ENCODE results near the gene CPT1B. TPM values are rescaled to one million over a fixed set of nuclear protein-coding genes. Genes with fewer than 3 reads are reported as not detected.
"Not testable (repeated sequence)": the region's sequence is repeated elsewhere in the genome, so short reads cannot be mapped to it uniquely, and the experiment has no call there.

CPT1B gene
- total RNA-seq, 6 donors from 2014 or later, result 7.3 to 54.5 (median 19.4) TPM

- Histone ChIP-seq H3K27me3 (no peaks in the 10 kb centered on the region), H3K4me1 (peaks cover 46 to 58% (median 55%) of the 10 kb centered on the region in 4 donors), H3K27ac (peak overlapping the region; percentile 94 to 98 (median 96)), H3K36me3 (no peaks in the 10 kb centered on the region), H3K4me3 (no peak overlapping the region), H3K9me3 (no peaks in the 10 kb centered on the region)
- WGBS, 2 donors, result 82 to 89% methylated on average over 13 of the region's 13 CpGs
- ATAC-seq (ENCODE audit: low FRiP score in 2 of 2), result no peak
- DNase-seq, result no peak
- TF ChIP-seq EP300 (IDR thresholded peaks at IDR 0.05), result no peak
- no peak for TF ChIP-seq CTCF (IDR thresholded peaks at IDR 0.05)
- no peak for TF ChIP-seq POLR2AphosphoS5 (IDR thresholded peaks at IDR 0.05)
- TF ChIP-seq POLR2A (IDR thresholded peaks at IDR 0.05), result no peak
Observed at GRCh38 chr22:50537765-50538164, 40.5 kb downstream of the CPT1B start.

- Histone ChIP-seq H3K4me3 (no peak overlapping the region), H3K27me3 (no peaks in the 10 kb centered on the region), H3K9me3 (no peaks in the 10 kb centered on the region), H3K27ac (no peak overlapping the region), H3K36me3 (no peaks in the 10 kb centered on the region), H3K4me1 (peaks cover 45 to 64% (median 56%) of the 10 kb centered on the region in 4 donors)
- no peak for ATAC-seq (ENCODE audit: low FRiP score in 2 of 2)
- no peak for TF ChIP-seq POLR2AphosphoS5 (IDR thresholded peaks at IDR 0.05)
- no peak for TF ChIP-seq EP300 (IDR thresholded peaks at IDR 0.05)
- no peak for TF ChIP-seq CTCF (IDR thresholded peaks at IDR 0.05)
- TF ChIP-seq POLR2A (IDR thresholded peaks at IDR 0.05), result no peak
- 79 to 84% methylated on average over 3 of the region's 3 CpGs for WGBS, 2 donors
- no peak for DNase-seq
Observed at GRCh38 chr22:50536226-50536625, 42.0 kb downstream of the CPT1B start.

- Histone ChIP-seq H3K4me3 (no peak overlapping the region), H3K27me3 (no peaks in the 10 kb centered on the region), H3K36me3 (no peaks in the 10 kb centered on the region), H3K9me3 (no peaks in the 10 kb centered on the region), H3K27ac (peak overlapping the region; percentile 69 to 99 (median 97)), H3K4me1 (peaks cover 44 to 73% (median 52%) of the 10 kb centered on the region in 4 donors)
- TF ChIP-seq POLR2AphosphoS5 (IDR thresholded peaks at IDR 0.05) (no peak), CTCF (IDR thresholded peaks at IDR 0.05) (no peak), POLR2A (IDR thresholded peaks at IDR 0.05) (no peak), EP300 (IDR thresholded peaks at IDR 0.05) (no peak)
- no peak for ATAC-seq (ENCODE audit: low FRiP score in 2 of 2)
- WGBS, 2 donors, result 79% methylated on average over 8 of the region's 8 CpGs
- DNase-seq, result no peak
Observed at GRCh38 chr22:50535113-50535512, 43.1 kb downstream of the CPT1B start.

- H3K27ac ChIP-seq, result peak overlapping the region; percentile 97 to 100 (median 98)
- ATAC-seq (ENCODE audit: low FRiP score in 2 of 2); H3K36me3 ChIP-seq; H3K4me3 ChIP-seq; H3K27me3 ChIP-seq; H3K9me3 ChIP-seq: not testable (repeated sequence)
- TF ChIP-seq POLR2AphosphoS5 (IDR thresholded peaks at IDR 0.05) (peak; percentile 62 to 68), POLR2A (IDR thresholded peaks at IDR 0.05) (peak in 2 of 4 donors; percentile 46 to 82)
- 47 to 51% methylated on average over 21 of the region's 21 CpGs for WGBS, 2 donors
- peaks cover 38 to 76% (median 47%) of the 10 kb centered on the region in 4 donors for H3K4me1 ChIP-seq
- DNase-seq, result peak in 1 of 2 donors; percentile 88
Observed at GRCh38 chr22:50533856-50534711, 44.1 kb downstream of the CPT1B start.

GRCh38 chr22:50532824-50533796 lies 45.1 kb downstream of the CPT1B start:
- no peaks in the 10 kb centered on the region for H3K27me3 ChIP-seq
- TF ChIP-seq POLR2A (IDR thresholded peaks at IDR 0.05), result no peak
- TF ChIP-seq CTCF (IDR thresholded peaks at IDR 0.05), result no peak
- TF ChIP-seq POLR2AphosphoS5 (IDR thresholded peaks at IDR 0.05), result no peak
- TF ChIP-seq EP300 (IDR thresholded peaks at IDR 0.05), result no peak
- H3K4me1 ChIP-seq, result peaks cover 37 to 76% (median 44%) of the 10 kb centered on the region in 4 donors
- H3K4me3 ChIP-seq, result peak overlapping the region in 1 of 4 donors; percentile 93
- no peaks in the 10 kb centered on the region for H3K9me3 ChIP-seq
- ATAC-seq (ENCODE audit: low FRiP score in 2 of 2) (no peak), DNase-seq (no peak)
- peak overlapping the region; percentile 97 to 100 (median 98) for H3K27ac ChIP-seq
- 53 to 67% methylated on average over 19 of the region's 19 CpGs for WGBS, 2 donors
- H3K36me3 ChIP-seq, result no peaks in the 10 kb centered on the region
